ENCODE data around the gene MDP1.

MDP1 gene

DNA sequence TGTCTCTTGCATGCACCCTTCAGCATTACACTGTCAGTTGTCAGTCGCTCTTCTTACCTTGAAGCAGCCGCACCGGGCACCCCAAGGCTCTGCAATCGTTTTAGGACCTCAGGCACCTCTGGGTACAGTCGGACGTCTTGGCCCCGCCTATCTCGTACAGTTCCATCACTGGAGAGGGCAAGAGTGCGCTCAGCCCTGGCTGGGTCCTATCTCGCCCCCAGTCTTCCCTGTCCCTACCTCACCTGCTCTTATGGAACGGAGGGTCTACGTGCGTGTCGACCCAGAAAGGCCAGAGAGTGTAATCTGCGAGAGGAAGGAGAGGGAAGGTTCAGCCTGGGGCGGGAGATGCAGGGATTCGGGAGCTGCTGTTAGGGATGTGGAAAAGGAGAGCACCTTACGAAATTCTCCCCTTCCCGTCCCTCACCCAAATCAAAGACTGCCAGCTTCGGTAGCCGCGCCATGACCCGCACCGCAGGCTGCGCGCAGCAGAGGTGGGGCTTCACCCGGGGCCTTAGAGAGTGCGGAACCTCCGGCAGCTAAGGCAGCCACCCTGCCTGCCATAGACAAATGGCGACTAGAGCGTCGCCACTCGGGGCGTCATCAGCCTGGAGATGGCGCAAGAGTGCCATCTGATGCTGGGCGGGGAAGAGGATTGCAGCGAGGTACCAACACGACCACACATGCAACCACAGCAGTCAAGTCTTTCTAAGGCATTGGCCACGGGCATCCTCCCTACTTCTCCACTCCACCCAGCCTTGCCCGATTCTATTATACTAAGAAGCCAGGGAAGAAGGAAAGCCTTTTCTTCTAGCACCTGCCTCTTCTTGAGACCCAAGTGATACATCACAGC, at the start of gene MDP1:
Gene MDP1, minus strand, starts transcription at position 572 of the 850 bp plus-strand sequence. Its CDS starts 111 bp downstream, at position 461.
- DNase-seq (ENCODE audit: low spot score) = peak; percentile 92
- H3K4me3 ChIP-seq = peak within 1 kb of the TSS; percentile 83
- TF ChIP-seq, protein P1, sequence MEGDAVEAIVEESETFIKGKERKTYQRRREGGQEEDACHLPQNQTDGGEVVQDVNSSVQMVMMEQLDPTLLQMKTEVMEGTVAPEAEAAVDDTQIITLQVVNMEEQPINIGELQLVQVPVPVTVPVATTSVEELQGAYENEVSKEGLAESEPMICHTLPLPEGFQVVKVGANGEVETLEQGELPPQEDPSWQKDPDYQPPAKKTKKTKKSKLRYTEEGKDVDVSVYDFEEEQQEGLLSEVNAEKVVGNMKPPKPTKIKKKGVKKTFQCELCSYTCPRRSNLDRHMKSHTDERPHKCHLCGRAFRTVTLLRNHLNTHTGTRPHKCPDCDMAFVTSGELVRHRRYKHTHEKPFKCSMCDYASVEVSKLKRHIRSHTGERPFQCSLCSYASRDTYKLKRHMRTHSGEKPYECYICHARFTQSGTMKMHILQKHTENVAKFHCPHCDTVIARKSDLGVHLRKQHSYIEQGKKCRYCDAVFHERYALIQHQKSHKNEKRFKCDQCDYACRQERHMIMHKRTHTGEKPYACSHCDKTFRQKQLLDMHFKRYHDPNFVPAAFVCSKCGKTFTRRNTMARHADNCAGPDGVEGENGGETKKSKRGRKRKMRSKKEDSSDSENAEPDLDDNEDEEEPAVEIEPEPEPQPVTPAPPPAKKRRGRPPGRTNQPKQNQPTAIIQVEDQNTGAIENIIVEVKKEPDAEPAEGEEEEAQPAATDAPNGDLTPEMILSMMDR (IDR thresholded peaks at IDR 0.05) = no peak

DNA sequence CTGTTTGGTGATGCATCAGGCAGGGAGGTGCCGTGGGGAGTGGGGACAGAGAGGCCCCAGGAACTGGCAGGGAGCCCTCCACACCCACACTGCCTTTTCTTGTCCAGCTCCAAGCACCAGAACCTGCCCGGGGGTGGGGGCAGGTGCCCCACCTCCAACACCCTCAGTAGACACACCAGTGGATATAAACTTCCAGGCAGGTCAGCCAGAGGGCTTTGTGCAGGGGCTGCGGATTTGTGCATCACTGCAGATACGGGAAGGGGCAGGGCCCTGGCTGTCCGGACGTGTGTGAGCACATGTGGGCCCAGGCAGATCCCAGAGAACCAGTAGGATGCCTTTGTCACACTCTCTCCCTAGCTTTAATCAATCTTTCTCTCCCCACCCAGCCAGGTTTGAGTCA, 48.4 kb upstream of the MDP1 start:
- Histone ChIP-seq H3K27ac (no peak overlapping the region), H3K4me3 (no peak overlapping the region)
- no peak for DNase-seq (ENCODE audit: low spot score)
- TF ChIP-seq, protein P1 (IDR thresholded peaks at IDR 0.05) = no peak

More for the DNA sequence above, at the start of gene MDP1:
- H3K27ac ChIP-seq = peak within 1 kb of the TSS; percentile 85 to 93

DNA sequence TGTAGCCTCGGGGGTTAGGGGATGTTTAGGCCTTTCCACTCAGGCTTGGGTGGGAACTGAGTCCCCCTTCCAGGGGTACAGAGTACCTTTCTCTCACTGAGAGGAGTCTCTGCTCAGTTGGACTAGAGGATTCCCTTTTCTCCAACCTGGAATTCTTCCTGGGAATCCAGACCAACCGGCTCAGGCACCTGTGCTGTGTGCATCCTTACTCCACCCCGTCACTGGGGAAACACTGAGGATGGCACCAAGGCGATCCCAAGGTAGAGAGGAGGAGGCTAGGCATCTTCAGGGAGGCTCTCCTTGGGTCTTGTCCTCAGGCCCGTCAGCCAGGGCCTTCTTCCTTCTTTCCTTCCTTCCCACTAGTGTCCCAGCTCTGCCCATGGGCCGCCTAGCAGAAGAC, 48.0 kb upstream of the MDP1 start:
- TF ChIP-seq, protein P1 (IDR thresholded peaks at IDR 0.05) = no peak
- no peak overlapping the region for H3K4me3 ChIP-seq
- DNase-seq (ENCODE audit: low spot score) = no peak
- no peak overlapping the region for H3K27ac ChIP-seq

DNA sequence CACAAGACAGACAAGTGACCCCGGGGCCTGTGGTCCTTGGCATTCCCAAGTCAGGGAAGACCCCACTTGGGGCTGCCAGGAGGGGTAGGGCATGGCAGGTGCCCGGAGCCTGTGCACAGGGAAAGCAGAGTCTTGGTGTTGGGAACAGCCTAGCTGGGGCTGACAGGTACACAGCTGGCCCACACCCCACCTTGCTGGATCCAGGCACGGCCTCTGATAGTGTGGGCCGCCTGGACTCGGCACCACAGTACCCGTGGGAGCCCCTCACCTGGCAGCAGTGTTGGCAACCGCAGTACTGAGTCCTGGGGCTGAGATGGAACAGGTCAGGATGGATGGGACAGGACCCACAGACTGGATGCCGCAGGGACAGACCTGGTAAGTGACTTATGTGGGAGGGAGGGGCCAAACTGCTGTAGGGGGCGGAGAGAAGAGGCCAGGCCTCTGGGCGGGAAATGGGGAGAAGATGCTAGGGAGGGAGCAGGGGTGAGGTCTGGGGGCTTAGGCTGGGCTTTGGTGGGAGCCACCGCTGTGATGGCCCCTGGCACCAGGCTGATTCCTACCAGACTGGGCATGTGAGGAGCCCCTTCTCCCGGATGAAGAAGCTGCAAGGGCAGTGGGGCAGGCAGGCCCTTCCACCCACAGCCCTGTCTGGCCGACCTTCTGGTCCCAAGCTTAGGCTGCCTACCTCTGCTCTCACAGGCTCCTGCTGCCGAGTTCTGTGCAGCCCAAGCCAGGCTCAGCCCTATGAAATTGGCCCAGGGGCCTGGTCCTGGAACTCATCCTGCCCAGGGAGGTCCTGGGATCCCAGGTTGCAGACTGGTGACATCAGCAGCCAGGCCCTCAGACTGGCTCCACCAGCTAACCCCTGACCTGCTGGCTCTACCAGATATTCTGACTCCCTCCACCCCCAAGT, 47.2 kb upstream of the MDP1 start, which contains the start of gene TGM1:
Gene TGM1, minus strand, starts transcription at position 357 of the 913 bp plus-strand sequence. CDS start 825 bp downstream, outside the sequence.
- TF ChIP-seq, protein P1 (IDR thresholded peaks at IDR 0.05) = no peak
- Histone ChIP-seq H3K27ac (no peak within 1 kb of the TSS), H3K4me3 (no peak within 1 kb of the TSS)
- DNase-seq (ENCODE audit: low spot score) = no peak

DNA sequence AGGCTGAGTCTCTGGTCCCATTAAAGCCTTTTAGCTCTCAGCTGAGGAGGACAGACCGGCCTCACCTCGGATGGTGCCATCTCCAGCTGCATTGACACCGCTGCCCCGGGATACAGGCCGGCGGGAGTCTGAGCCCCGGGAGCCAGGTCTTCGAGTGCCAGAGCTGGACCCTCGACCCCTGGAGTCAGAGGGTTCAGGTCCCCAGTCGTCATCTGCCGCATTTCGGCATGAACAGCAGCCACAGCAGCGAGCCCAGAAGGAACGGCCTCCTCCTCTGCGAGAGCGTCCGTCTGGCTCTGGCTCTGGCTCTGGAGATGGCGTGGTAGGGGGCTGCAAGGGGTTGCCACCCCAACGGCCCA, 46.1 kb upstream of the MDP1 start:
- H3K27ac ChIP-seq = no peak overlapping the region
- H3K4me3 ChIP-seq = no peak overlapping the region
- TF ChIP-seq, protein P1 (IDR thresholded peaks at IDR 0.05) = no peak
- no peak for DNase-seq (ENCODE audit: low spot score)

DNA sequence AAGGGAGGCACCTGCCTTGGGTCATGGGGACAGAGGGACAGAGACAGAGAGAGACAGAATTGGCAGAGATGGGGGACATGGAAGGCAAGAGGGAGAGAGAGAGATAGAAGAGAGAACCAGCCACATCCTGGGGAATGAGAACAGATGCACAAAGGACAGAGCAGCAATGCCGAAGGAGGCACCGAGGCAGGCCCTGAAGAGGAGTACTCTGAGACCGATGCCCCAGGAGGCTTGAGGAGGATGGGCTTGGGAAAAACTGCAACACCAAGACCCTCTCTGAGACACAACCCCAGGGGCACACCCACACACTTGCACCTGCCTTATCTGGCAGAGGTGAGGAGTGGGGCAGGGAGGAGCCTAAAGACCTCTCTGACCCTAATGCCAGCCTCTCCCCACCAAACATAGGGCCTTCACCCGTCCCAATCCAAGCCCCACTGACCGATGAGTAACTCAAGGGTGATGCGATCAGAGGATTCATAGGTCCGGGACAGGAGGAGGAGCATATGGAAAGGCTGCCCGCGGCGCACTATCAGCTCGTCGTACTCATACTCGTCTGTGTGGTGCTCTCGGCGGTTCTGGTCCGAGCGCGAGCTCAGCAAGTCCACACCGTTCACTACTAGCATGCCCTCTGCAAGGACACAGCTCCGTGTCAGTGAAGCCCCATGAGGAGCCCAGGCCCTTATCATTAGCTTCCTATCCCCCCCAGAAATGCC, 45.5 kb upstream of the MDP1 start:
- no peak for DNase-seq (ENCODE audit: low spot score)
- TF ChIP-seq, protein P1 (IDR thresholded peaks at IDR 0.05) = no peak
- no peak overlapping the region for H3K27ac ChIP-seq
- no peak overlapping the region for H3K4me3 ChIP-seq
